Naive thymus-derived CD4-positive, alpha-beta T cell (primary cell): ENCODE results near the gene WDR7. TPM values are rescaled to one million over a fixed set of nuclear protein-coding genes. Genes with fewer than 3 reads are reported as not detected.

ENCODE experiments used
- ATAC-seq: fragments of 150-1000 bp; cut with Tn5 transposase; 2 replicates; pipeline ENCODE4 v1.10.0; 2021; ENCODE audit warnings: mild to moderate bottlenecking, moderate library complexity
- CTCF ChIA-PET: fragments of 350-600 bp; sonication (Branson Sonifier 250); formaldehyde crosslinking; loops from one replicate; lab custom pipeline; 2021; ENCODE audit warnings: antibody characterized with exemption; lab: Charles Lee
- POLR2A ChIA-PET: fragments of 350-600 bp; sonication (Branson Sonifier 250); formaldehyde crosslinking; loops from one replicate; lab custom pipeline; 2021; ENCODE audit warnings: antibody characterized with exemption, inconsistent platforms; lab: Charles Lee
- DNase-seq, 9 donors: peaks; one replicate each; pipeline versions ENCODE4 v3.0.0 to v3.0.0-alpha.2; 2020 to 2022; ENCODE audit warnings: mixed read lengths in 1 of 9
- H3K27ac ChIP-seq: one replicate; pipeline ENCODE4 v1.7.0; 2013; ENCODE audit warnings: mild to moderate bottlenecking, low read depth, low read length, moderate library complexity
- H3K27me3 ChIP-seq, 2 donors: one replicate each; pipeline ENCODE4 v1.7.0; 2013; ENCODE audit warnings: low read length in 2 of 2, mild to moderate bottlenecking in 2 of 2, moderate library complexity in 2 of 2; ENCODE audit not compliant: control insufficient read depth in 2 of 2, insufficient read depth in 2 of 2
- H3K36me3 ChIP-seq, 3 experiments: 1 replicate in 2 of 3; 2 replicates in 1 of 3; pipeline ENCODE4 v1.7.0; 2013; ENCODE audit warnings: low read length in 3 of 3, mild to moderate bottlenecking in 3 of 3, moderate library complexity in 1 of 3; ENCODE audit not compliant: insufficient read depth in 3 of 3, control insufficient read depth in 2 of 3
- H3K4me1 ChIP-seq, 2 donors: one replicate each; pipeline ENCODE4 v1.7.0; 2013; ENCODE audit warnings: low read length in 2 of 2, mild to moderate bottlenecking in 2 of 2, moderate library complexity in 1 of 2; ENCODE audit not compliant: control insufficient read depth in 2 of 2, insufficient read depth in 2 of 2
- H3K4me3 ChIP-seq: 2 replicates; pipeline ENCODE4 v1.7.0; 2013; ENCODE audit warnings: mild to moderate bottlenecking, low read length
- H3K9me3 ChIP-seq, 3 experiments: 1 replicate in 2 of 3; 2 replicates in 1 of 3; pipeline ENCODE4 v1.7.0; 2013; ENCODE audit warnings: low read length in 3 of 3; ENCODE audit not compliant: control insufficient read depth in 2 of 3
- H3K27ac Mint-ChIP-seq, 9 donors: one replicate each; pipeline ENCODE4 v1.8.0; 2020 to 2022; ENCODE audit warnings: mixed read lengths in 9 of 9, mild to moderate bottlenecking in 8 of 9, moderate library complexity in 5 of 9, inconsistent platforms in 2 of 9
- H3K27me3 Mint-ChIP-seq, 5 donors: one replicate each; pipeline ENCODE4 v1.8.0; 2021 to 2022; ENCODE audit warnings: mixed read lengths in 5 of 5, mild to moderate bottlenecking in 1 of 5
- H3K36me3 Mint-ChIP-seq, 5 donors: one replicate each; pipeline ENCODE4 v1.8.0; 2020 to 2022; ENCODE audit warnings: mixed read lengths in 5 of 5, mild to moderate bottlenecking in 3 of 5, inconsistent platforms in 1 of 5
- H3K4me1 Mint-ChIP-seq, 7 donors: one replicate each; pipeline ENCODE4 v1.8.0; 2020 to 2022; ENCODE audit warnings: mixed read lengths in 7 of 7, mild to moderate bottlenecking in 3 of 7, inconsistent platforms in 1 of 7
- H3K4me3 Mint-ChIP-seq, 10 donors: one replicate each; pipeline ENCODE4 v1.8.0; 2020 to 2022; ENCODE audit warnings: mild to moderate bottlenecking in 10 of 10, mixed read lengths in 10 of 10, moderate library complexity in 6 of 10, inconsistent platforms in 2 of 10
- H3K9me3 Mint-ChIP-seq, 11 donors: one replicate each; pipeline ENCODE4 v1.8.0; 2020 to 2022; ENCODE audit warnings: mixed read lengths in 11 of 11, mild to moderate bottlenecking in 4 of 11, inconsistent platforms in 1 of 11, moderate library complexity in 1 of 11
- intact Hi-C, 2 donors: fragments of 100-400 bp; cut with micrococcal nuclease; formaldehyde crosslinking; loops; one replicate each; pipeline ENCODE4 v1.15.1; 2023
- polyA plus RNA-seq, 2 donors: library from polyadenylated mRNA; unstranded; fragments of 300-500 nt; fragmentation: Illumina TruSeq; gene quantifications; one replicate each; pipeline ENCODE4 v1.2.3, GENCODE V29; 2021
- total RNA-seq, 6 experiments: library from RNA in 5 of 6; stranded (reverse) in 5 of 6; gene quantifications; 1 replicate in 5 of 6; 2 replicates in 1 of 6; pipeline ENCODE4 v1.2.3 and lab custom pipeline; 2021 to 2026

Gene WDR7
- total and polyA plus RNA-seq, 7 experiments from 2014 or later = 28.3 to 59.8 (median 50.1) TPM

- no peak for DNase-seq
- H3K4me1 Mint-ChIP-seq = peaks cover 0 to 6% (median 0%) of the 10 kb centered on the region in 7 donors
- Histone ChIP-seq H3K27me3 (no peaks in the 10 kb centered on the region), H3K4me3 (no peak overlapping the region), H3K9me3 (no peaks in the 10 kb centered on the region), H3K36me3 (no peaks in the 10 kb centered on the region), H3K4me1 (no peaks in the 10 kb centered on the region), H3K27ac (no peak overlapping the region)
- no peak overlapping the region for H3K4me3 Mint-ChIP-seq
- intact Hi-C loops = no loop called here
- no peak for ATAC-seq
- CTCF ChIA-PET = interaction anchor here (0.5 kb wide), 1 partner anchor 19 kb away, joined by 4 read pairs; no protein-coding TSS in a partner anchor
- H3K36me3 Mint-ChIP-seq = peaks cover 0 to 17% (median 8%) of the 10 kb centered on the region in 5 donors
- H3K27me3 Mint-ChIP-seq = no peaks in the 10 kb centered on the region
- H3K9me3 Mint-ChIP-seq = peaks cover 0 to 3% (median 0%) of the 10 kb centered on the region in 11 donors
- POLR2A ChIA-PET = no interaction called here
- no peak overlapping the region for H3K27ac Mint-ChIP-seq
Measured at GRCh38 chr18:56987236-56987635, 336.1 kb downstream of the WDR7 start.

DNA sequence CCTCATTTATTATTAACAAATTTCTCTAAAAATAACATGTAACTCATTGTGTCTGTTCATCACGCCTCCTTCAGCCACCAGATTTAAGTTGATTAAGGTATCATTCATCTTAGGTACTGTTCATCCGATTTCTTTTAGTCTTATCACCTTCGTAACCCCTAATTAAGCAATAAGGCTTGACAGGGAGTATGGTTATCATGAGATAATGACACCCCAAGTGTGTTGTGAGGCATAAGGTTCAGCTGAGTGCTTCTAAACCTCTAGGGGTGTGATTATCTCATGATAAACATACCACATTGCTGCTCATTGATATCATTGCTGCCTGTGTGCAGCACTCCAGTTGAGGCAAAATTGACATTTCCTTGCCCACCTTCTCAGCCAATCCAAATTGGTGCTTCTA is 336.9 kb downstream of the WDR7 start:
- Histone ChIP-seq H3K27me3 (no peaks in the 10 kb centered on the region), H3K36me3 (no peaks in the 10 kb centered on the region)

GRCh38 chr18:56990678-56991077 is 339.5 kb downstream of the WDR7 start:
- Histone ChIP-seq H3K27me3 (no peaks in the 10 kb centered on the region), H3K4me3 (no peak overlapping the region), H3K36me3 (no peaks in the 10 kb centered on the region), H3K9me3 (no peaks in the 10 kb centered on the region), H3K27ac (no peak overlapping the region), H3K4me1 (no peaks in the 10 kb centered on the region)
- ChIA-PET CTCF (no interaction called here), POLR2A (no interaction called here)
- Mint-ChIP-seq H3K27ac (no peak overlapping the region), H3K27me3 (no peaks in the 10 kb centered on the region), H3K36me3 (peaks cover 0 to 21% (median 8%) of the 10 kb centered on the region in 5 donors), H3K9me3 (peaks cover 0 to 3% (median 0%) of the 10 kb centered on the region in 11 donors), H3K4me3 (no peak overlapping the region), H3K4me1 (peaks cover 0 to 9% (median 0%) of the 10 kb centered on the region in 7 donors)
- ATAC-seq (no peak), DNase-seq (no peak)
- intact Hi-C loops = no loop called here

More for the DNA sequence above, 336.9 kb downstream of the WDR7 start:
- Mint-ChIP-seq H3K4me1 (peaks cover 0 to 9% (median 0%) of the 10 kb centered on the region in 7 donors), H3K27me3 (no peaks in the 10 kb centered on the region), H3K4me3 (no peak overlapping the region), H3K9me3 (peaks cover 0 to 3% (median 0%) of the 10 kb centered on the region in 11 donors), H3K27ac (no peak overlapping the region), H3K36me3 (peaks cover 0 to 17% (median 8%) of the 10 kb centered on the region in 5 donors)
- ChIA-PET POLR2A (no interaction called here), CTCF (interaction anchor here (0.5 kb wide), 1 partner anchor 20 kb away, joined by 4 read pairs; no protein-coding TSS in a partner anchor)
- Histone ChIP-seq H3K27ac (no peak overlapping the region), H3K4me3 (no peak overlapping the region), H3K9me3 (no peaks in the 10 kb centered on the region), H3K4me1 (no peaks in the 10 kb centered on the region)
- ATAC-seq (peak; percentile 27), DNase-seq (no peak)
- intact Hi-C loops = no loop called here

DNA sequence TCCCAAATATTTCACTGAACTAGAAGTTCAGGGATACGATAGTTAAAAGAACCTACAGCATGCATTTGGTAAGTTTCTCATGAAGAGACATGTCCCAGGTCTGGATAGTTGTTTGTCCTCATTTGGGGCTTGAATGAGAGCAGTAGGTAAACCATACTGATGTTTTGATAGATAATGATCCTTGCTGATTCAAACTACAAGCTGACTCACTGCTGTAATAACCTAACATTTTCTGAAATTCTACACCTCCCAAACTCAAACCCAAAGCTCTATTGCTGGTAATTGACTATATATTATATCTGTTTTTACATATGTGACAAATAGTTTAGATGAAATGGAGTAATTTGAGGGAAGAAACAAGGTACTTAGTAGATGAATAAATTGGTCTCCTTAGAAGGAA is 341.6 kb downstream of the WDR7 start:
- Mint-ChIP-seq H3K27ac (no peak overlapping the region), H3K36me3 (peaks cover 0 to 28% (median 8%) of the 10 kb centered on the region in 5 donors), H3K27me3 (no peaks in the 10 kb centered on the region), H3K4me3 (no peak overlapping the region), H3K9me3 (peaks cover 0 to 3% (median 0%) of the 10 kb centered on the region in 11 donors), H3K4me1 (peaks cover 0 to 9% (median 0%) of the 10 kb centered on the region in 7 donors)
- H3K27ac ChIP-seq = no peak overlapping the region
- CTCF ChIA-PET = no interaction called here
- no peak overlapping the region for H3K4me3 ChIP-seq
- intact Hi-C loops = no loop called here
- no peaks in the 10 kb centered on the region for H3K36me3 ChIP-seq
- ATAC-seq (no peak), DNase-seq (no peak)
- POLR2A ChIA-PET = no interaction called here
- H3K9me3 ChIP-seq = no peaks in the 10 kb centered on the region
- H3K27me3 ChIP-seq = no peaks in the 10 kb centered on the region
- H3K4me1 ChIP-seq = no peaks in the 10 kb centered on the region

- no peaks in the 10 kb centered on the region for H3K36me3 ChIP-seq
- H3K9me3 ChIP-seq = no peaks in the 10 kb centered on the region
- CTCF ChIA-PET = no interaction called here
- H3K36me3 Mint-ChIP-seq = peaks cover 0 to 19% (median 3%) of the 10 kb centered on the region in 5 donors
- POLR2A ChIA-PET = no interaction called here
- no peaks in the 10 kb centered on the region for H3K27me3 Mint-ChIP-seq
- no peaks in the 10 kb centered on the region for H3K4me1 ChIP-seq
- H3K4me3 Mint-ChIP-seq = no peak overlapping the region
- H3K4me1 Mint-ChIP-seq = peaks cover 3 to 13% (median 7%) of the 10 kb centered on the region in 7 donors
- H3K9me3 Mint-ChIP-seq = peaks cover 0 to 2% (median 0%) of the 10 kb centered on the region in 11 donors
- no peak overlapping the region for H3K27ac ChIP-seq
- no peak overlapping the region for H3K27ac Mint-ChIP-seq
- intact Hi-C loops = no loop called here
- ATAC-seq (no peak), DNase-seq (no peak)
- no peak overlapping the region for H3K4me3 ChIP-seq
- no peaks in the 10 kb centered on the region for H3K27me3 ChIP-seq
Measured at GRCh38 chr18:56995579-56996188, 344.5 kb downstream of the WDR7 start.

GRCh38 chr18:56997200-56997599 is 346.0 kb downstream of the WDR7 start:
- Mint-ChIP-seq H3K4me1 (peaks cover 2 to 17% (median 7%) of the 10 kb centered on the region in 7 donors), H3K27me3 (no peaks in the 10 kb centered on the region), H3K27ac (no peak overlapping the region), H3K36me3 (peaks cover 0 to 17% (median 3%) of the 10 kb centered on the region in 5 donors), H3K4me3 (no peak overlapping the region), H3K9me3 (no peaks in the 10 kb centered on the region)
- Histone ChIP-seq H3K4me1 (no peaks in the 10 kb centered on the region), H3K4me3 (no peak overlapping the region), H3K27ac (no peak overlapping the region), H3K36me3 (no peaks in the 10 kb centered on the region), H3K9me3 (no peaks in the 10 kb centered on the region), H3K27me3 (no peaks in the 10 kb centered on the region)
- intact Hi-C loops = no loop called here
- DNase-seq (no peak), ATAC-seq (no peak)
- POLR2A ChIA-PET = no interaction called here
- CTCF ChIA-PET = no interaction called here

- H3K9me3 ChIP-seq = no peaks in the 10 kb centered on the region
- no peak overlapping the region for H3K27ac ChIP-seq
- DNase-seq = no peak
- POLR2A ChIA-PET = no interaction called here
- no peaks in the 10 kb centered on the region for H3K9me3 Mint-ChIP-seq
- H3K4me1 ChIP-seq = peaks cover 0 to 11% of the 10 kb centered on the region in 2 donors
- H3K36me3 ChIP-seq = no peaks in the 10 kb centered on the region
- H3K4me1 Mint-ChIP-seq = peaks cover 7 to 35% (median 20%) of the 10 kb centered on the region in 7 donors
- no peaks in the 10 kb centered on the region for H3K27me3 ChIP-seq
- ATAC-seq = no peak
- no peaks in the 10 kb centered on the region for H3K27me3 Mint-ChIP-seq
- H3K4me3 ChIP-seq = no peak overlapping the region
- intact Hi-C loops = loop anchor here in 1 of 2 donors (10.0 kb wide), 1 partner anchor 365 kb away; the partner anchor contains the start of gene TXNL1
- CTCF ChIA-PET = no interaction called here
- H3K27ac Mint-ChIP-seq = peak overlapping the region in 1 of 9 donors; percentile 1
- peaks cover 0 to 13% (median 0%) of the 10 kb centered on the region in 5 donors for H3K36me3 Mint-ChIP-seq
- H3K4me3 Mint-ChIP-seq = no peak overlapping the region
Measured at GRCh38 chr18:56999823-57000222, 348.7 kb downstream of the WDR7 start.
